ENCODE measurements around the gene RHEB.

GRCh38 chr7:151429560-151430331 is 89.9 kb downstream of the RHEB start:
- TF ChIP-seq CTCF (IDR thresholded peaks at IDR 0.05; ENCODE audit: low read depth, low read length) (no peak), EZH2phosphoT487 (IDR thresholded peaks at IDR 0.05; ENCODE audit: low read depth) (no peak)
